Spleen (tissue), 11 donors: ENCODE results near the gene CCDC171. TPM values are rescaled to one million over a fixed set of nuclear protein-coding genes. Genes with fewer than 3 reads are reported as not detected.

Source experiments
- DNase-seq: peaks from one replicate; pipeline ENCODE4 v3.0.0-alpha.2; 2020
- H3K27ac ChIP-seq, 8 donors: fragments of 200-600 bp; sonication (generic) in 7 of 8; 1 replicate in 4 of 8; 2 replicates in 4 of 8; pipeline versions ENCODE4 v1.5.0 to v1.8.0; 2016 to 2021; ENCODE audit warnings: inconsistent platforms in 4 of 8, mild to moderate bottlenecking in 4 of 8, moderate library complexity in 1 of 8
- H3K27me3 ChIP-seq, 7 donors: fragments of 200-600 bp; sonication (generic) in 6 of 7; replicated peaks in 1 of 7; 1 replicate in 4 of 7; 2 replicates in 3 of 7; pipeline versions ENCODE4 v1.5.0 to v1.8.0; 2016 to 2021; ENCODE audit warnings: inconsistent platforms in 3 of 7, mild to moderate bottlenecking in 1 of 7
- H3K36me3 ChIP-seq, 6 donors: fragments of 200-600 bp; sonication (generic) in 5 of 6; 1 replicate in 4 of 6; 2 replicates in 2 of 6; pipeline versions ENCODE4 v1.5.0 to v1.8.0; 2016 to 2021; ENCODE audit warnings: inconsistent platforms in 2 of 6
- H3K4me1 ChIP-seq, 6 donors: fragments of 200-600 bp; sonication (generic) in 5 of 6; 1 replicate in 3 of 6; 2 replicates in 3 of 6; pipeline versions ENCODE4 v1.5.0 to v1.8.0; 2016 to 2021; ENCODE audit warnings: inconsistent platforms in 3 of 6
- H3K4me3 ChIP-seq, 8 donors: fragments of 200-600 bp; sonication (generic) in 7 of 8; 1 replicate in 4 of 8; 2 replicates in 4 of 8; pipeline versions ENCODE4 v1.5.0 to v1.8.0; 2016 to 2021; ENCODE audit warnings: inconsistent platforms in 4 of 8, mild to moderate bottlenecking in 4 of 8, moderate library complexity in 2 of 8
- H3K9me3 ChIP-seq, 8 donors: fragments of 200-600 bp; sonication (generic) in 7 of 8; 1 replicate in 4 of 8; 2 replicates in 4 of 8; pipeline versions ENCODE4 v1.5.0 to v1.8.0; 2016 to 2021; ENCODE audit warnings: inconsistent platforms in 4 of 8
- CTCF ChIP-seq, 11 experiments: fragments of 200-600 bp in 7 of 11; fragments of 450-650 bp in 4 of 11; sonication (generic) in 4 of 11; IDR thresholded peaks in 8 of 11; conservative IDR thresholded peaks in 3 of 11; 1 replicate in 7 of 11; 2 replicates in 4 of 11; pipeline versions ENCODE4 v1.4.0 to v1.8.0; 2016 to 2021; ENCODE audit warnings: antibody characterized with exemption in 11 of 11, inconsistent platforms in 4 of 11, mild to moderate bottlenecking in 1 of 11
- POLR2A ChIP-seq, 3 donors: fragments of 450-650 bp; IDR thresholded peaks; one replicate each; pipeline ENCODE4 v1.5.1; 2017; ENCODE audit warnings: antibody characterized with exemption in 3 of 3, mild to moderate bottlenecking in 1 of 3
- POLR2AphosphoS5 ChIP-seq, 3 donors: sonication (generic); formaldehyde crosslinking; IDR thresholded peaks; one replicate each; pipeline ENCODE4 v1.5.1; 2017; ENCODE audit warnings: antibody characterized with exemption in 3 of 3
- whole genome bisulfite sequencing, 5 donors: extraction: QIAGEN DNeasy Blood & Tissue Kit in 3 of 5; methylation state at CpG; one replicate each; pipeline versions ENCODE4 v1.1.5 to v1.1.7; 2013 to 2018; 5-methylcytosine and 5-hydroxymethylcytosine counted together
- intact Hi-C: fragments of 100-400 bp; cut with DNase I; formaldehyde crosslinking; loops from one replicate; pipeline ENCODE4 v1.15.0; 2023; ENCODE audit warnings: low total_unique reads
- polyA plus RNA-seq, 3 donors: library from polyadenylated mRNA; stranded (reverse); fragments of 200-250 nt; gene quantifications; one replicate each; pipeline ENCODE4 v1.2.1, GENCODE V29; 2013
- total RNA-seq, 7 donors: library from RNA; depleted of rRNA in 3 of 7; stranded (reverse); fragments of >200 nt in 3 of 7; fragmentation: NEBNext Ultra II Directional in 4 of 7; extraction: Animal tissue kit (Norgen Biotek cat#: 25700) in 4 of 7; gene quantifications; one replicate each; pipeline versions ENCODE4 v1.1.0 to v1.2.1, GENCODE V29; 2016 to 2021
- donor health status: healthy with polysubstance abuse.
- donor health status: DM: no; HTN: no; CAD: no; lungs with moderate emphysema.
- donor health status: DM: no; HTN: no; CAD: no.
- donor health status: Bipolar disorder and iron deficiency.
- donor health status: healthy.
- donor health status: DM: no; HTN: no; CAD: no.
- donor health status: DM: yes; HTN: yes; CAD: no.

CCDC171 gene
- total and polyA plus RNA-seq, 10 donors: 0.38 to 4.0 (median 2.0) TPM

GRCh38 chr9:15842051-15842450 is 289.2 kb downstream of the CCDC171 start:
- Histone ChIP-seq H3K27ac (no peak overlapping the region), H3K4me3 (no peak overlapping the region), H3K4me1 (no peaks in the 10 kb centered on the region), H3K9me3 (no peaks in the 10 kb centered on the region), H3K36me3 (no peaks in the 10 kb centered on the region), H3K27me3 (no peaks in the 10 kb centered on the region)
- 87 to 96% (median 90%) methylated on average over 3 of the region's 3 CpGs for WGBS, 5 donors
- TF ChIP-seq POLR2AphosphoS5 (IDR thresholded peaks at IDR 0.05) (no peak), POLR2A (IDR thresholded peaks at IDR 0.05) (no peak), CTCF (IDR thresholded peaks at IDR 0.05 in 8 of 11, conservative IDR thresholded peaks at IDR 0.05 in 3 of 11) (no peak)
- intact Hi-C loops: no loop called here
- DNase-seq: no peak

GRCh38 chr9:15843316-15843715 is 290.5 kb downstream of the CCDC171 start:
- TF ChIP-seq POLR2AphosphoS5 (IDR thresholded peaks at IDR 0.05) (no peak), CTCF (IDR thresholded peaks at IDR 0.05 in 8 of 11, conservative IDR thresholded peaks at IDR 0.05 in 3 of 11) (no peak), POLR2A (IDR thresholded peaks at IDR 0.05) (no peak)
- no peak for DNase-seq
- Histone ChIP-seq H3K9me3 (no peaks in the 10 kb centered on the region), H3K4me3 (no peak overlapping the region), H3K36me3 (no peaks in the 10 kb centered on the region), H3K27me3 (no peaks in the 10 kb centered on the region), H3K27ac (no peak overlapping the region), H3K4me1 (no peaks in the 10 kb centered on the region)
- intact Hi-C loops: no loop called here

GRCh38 chr9:15843931-15844330 is 291.1 kb downstream of the CCDC171 start:
- no peak overlapping the region for H3K4me3 ChIP-seq
- intact Hi-C loops: no loop called here
- no peaks in the 10 kb centered on the region for H3K4me1 ChIP-seq
- no peak for TF ChIP-seq POLR2AphosphoS5 (IDR thresholded peaks at IDR 0.05)
- H3K36me3 ChIP-seq: no peaks in the 10 kb centered on the region
- H3K27me3 ChIP-seq: no peaks in the 10 kb centered on the region
- H3K9me3 ChIP-seq: no peaks in the 10 kb centered on the region
- WGBS, 5 donors: 94 to 99% (median 96%) methylated on average over 2 of the region's 2 CpGs
- DNase-seq: no peak
- no peak overlapping the region for H3K27ac ChIP-seq

- DNase-seq: no peak
- H3K4me1 ChIP-seq: no peaks in the 10 kb centered on the region
- intact Hi-C loops: no loop called here
- no peak for TF ChIP-seq POLR2AphosphoS5 (IDR thresholded peaks at IDR 0.05)
- TF ChIP-seq POLR2A (IDR thresholded peaks at IDR 0.05): no peak
- TF ChIP-seq CTCF (IDR thresholded peaks at IDR 0.05 in 8 of 11, conservative IDR thresholded peaks at IDR 0.05 in 3 of 11): no peak
- H3K4me3 ChIP-seq: no peak overlapping the region
- H3K36me3 ChIP-seq: no peaks in the 10 kb centered on the region
- 87 to 92% (median 89%) methylated on average over 6 of the region's 6 CpGs for WGBS, 5 donors
- H3K27me3 ChIP-seq: no peaks in the 10 kb centered on the region
- no peaks in the 10 kb centered on the region for H3K9me3 ChIP-seq
- no peak overlapping the region for H3K27ac ChIP-seq
Measured at GRCh38 chr9:15846611-15847010, 293.8 kb downstream of the CCDC171 start.

- no peak for TF ChIP-seq POLR2A (IDR thresholded peaks at IDR 0.05)
- no peak for TF ChIP-seq CTCF (IDR thresholded peaks at IDR 0.05 in 8 of 11, conservative IDR thresholded peaks at IDR 0.05 in 3 of 11)
- no peak for TF ChIP-seq POLR2AphosphoS5 (IDR thresholded peaks at IDR 0.05)
- intact Hi-C loops: no loop called here
Measured at GRCh38 chr9:15849871-15850270, 297.0 kb downstream of the CCDC171 start.

More at GRCh38 chr9:15849871-15850270, 297.0 kb downstream of the CCDC171 start:
- Histone ChIP-seq H3K36me3 (no peaks in the 10 kb centered on the region), H3K27ac (no peak overlapping the region), H3K4me3 (no peak overlapping the region), H3K4me1 (no peaks in the 10 kb centered on the region), H3K27me3 (no peaks in the 10 kb centered on the region), H3K9me3 (no peaks in the 10 kb centered on the region)
- DNase-seq: no peak
- 91 to 96% (median 93%) methylated on average over 1 of the region's 1 CpG for WGBS, 5 donors
